OCI-LY7 (cell line): ENCODE data around the gene SSBP2. TPM values are rescaled to one million over a fixed set of nuclear protein-coding genes. Genes with fewer than 3 reads are reported as not detected.

ENCODE experiments used
- BruUV-seq: library from RNA; stranded (reverse); fragments of 400-500 nt; replicated peaks from 2 replicates; lab custom pipeline; 2021; lab: Mats Ljungman, UMichigan
- CTCF ChIA-PET: fragments of 300-600 bp; sonication (Branson Sonifier 250); formaldehyde crosslinking; loops from one replicate; lab custom pipeline; 2022; ENCODE audit warnings: antibody characterized with exemption; ENCODE audit not compliant: unreplicated experiment; lab: Charles Lee
- POLR2A ChIA-PET: fragments of 300-600 bp; sonication (Branson Sonifier 250); formaldehyde crosslinking; loops from one replicate; lab custom pipeline; 2022; ENCODE audit warnings: antibody characterized with exemption; lab: Charles Lee
- DNase-seq: peaks from one replicate; pipeline ENCODE4 v3.0.0-alpha.2; 2015; ENCODE audit warnings: low spot score
- H2AFZ ChIP-seq: fragments of 200-600 bp; sonication (generic), shearing (Covaris generic); 2 replicates; pipeline ENCODE4 v1.6.1; 2014; ENCODE audit warnings: mild to moderate bottlenecking, antibody characterized with exemption, low read length, moderate library complexity
- H3K27ac ChIP-seq: fragments of 200-600 bp; sonication (generic); 2 replicates; pipeline ENCODE4 v1.5.1; 2014; ENCODE audit warnings: mixed run types, low read depth, mild to moderate bottlenecking, moderate library complexity, low read length, inconsistent platforms; ENCODE audit not compliant: poor library complexity, severe bottlenecking
- H3K36me3 ChIP-seq: fragments of 200-600 bp; sonication (generic); 2 replicates; pipeline ENCODE4 v1.6.1; 2014; ENCODE audit warnings: mild to moderate bottlenecking, antibody characterized with exemption, low read length, moderate library complexity, mixed read lengths; ENCODE audit not compliant: insufficient read depth
- H3K4me1 ChIP-seq: fragments of 200-600 bp; sonication (generic); 2 replicates; pipeline ENCODE4 v1.5.1; 2014; ENCODE audit warnings: mild to moderate bottlenecking, low read length; ENCODE audit not compliant: insufficient read depth, poor library complexity, severe bottlenecking
- H3K4me2 ChIP-seq: fragments of 200-600 bp; sonication (generic); 2 replicates; pipeline ENCODE4 v1.6.1; 2014; ENCODE audit warnings: mild to moderate bottlenecking, low read length
- H3K4me3 ChIP-seq: fragments of 200-600 bp; sonication (generic); 2 replicates; pipeline ENCODE4 v1.5.1; 2014; ENCODE audit warnings: mild to moderate bottlenecking, low read depth, low read length; ENCODE audit not compliant: poor library complexity, severe bottlenecking
- H3K79me2 ChIP-seq: fragments of 200-600 bp; sonication (generic); 2 replicates; pipeline ENCODE4 v1.6.1; 2016; ENCODE audit warnings: low read depth, mild to moderate bottlenecking, low read length, moderate library complexity, mixed read lengths; ENCODE audit not compliant: insufficient read depth
- H3K9me2 ChIP-seq: fragments of 200-600 bp; sonication (generic); 2 replicates; pipeline ENCODE4 v1.6.1; 2016; ENCODE audit warnings: mild to moderate bottlenecking, low read length, mixed read lengths; ENCODE audit not compliant: insufficient read depth
- H3K9me3 ChIP-seq: fragments of 200-600 bp; sonication (generic); 2 replicates; pipeline ENCODE4 v1.6.1; 2014; ENCODE audit warnings: mild to moderate bottlenecking, mixed run types, low read length, mixed read lengths
- H4K20me1 ChIP-seq: fragments of 200-600 bp; sonication (generic); 2 replicates; pipeline ENCODE4 v1.6.1; 2014; ENCODE audit warnings: mild to moderate bottlenecking, antibody characterized with exemption, low read length, moderate library complexity, mixed read lengths; ENCODE audit not compliant: insufficient read depth
- EZH2phosphoT487 ChIP-seq: fragments of 200-600 bp; sonication (generic); IDR thresholded peaks from 2 replicates; pipeline ENCODE4 v1.6.1; 2018; ENCODE audit warnings: low read depth, borderline replicate concordance, mild to moderate bottlenecking, mixed run types, antibody characterized with exemption, low read length, moderate library complexity, mixed read lengths
- intact Hi-C: fragments of 100-400 bp; cut with micrococcal nuclease; formaldehyde crosslinking; loops from one replicate; pipeline ENCODE4 v1.10.0; 2022; ENCODE audit not compliant: unreplicated experiment
- total RNA-seq, 2 experiments: library from RNA; depleted of rRNA in 1 of 2; stranded (reverse); fragments of >200 nt in 1 of 2; shearing (Covaris generic) in 1 of 2; gene quantifications; 2 replicates each; pipeline ENCODE4 v1.2.3, GENCODE V29; 2014 to 2022
- TF ChIP-seq, protein P1 (sequence below): fragments of 200-600 bp; sonication (generic); conservative IDR thresholded peaks from 2 replicates; pipeline ENCODE4 v1.5.1; 2014; ENCODE audit warnings: mild to moderate bottlenecking, antibody characterized with exemption, low read length, moderate library complexity, mixed read lengths

The SSBP2 gene
- total RNA-seq, 2 experiments from 2014 or later = 140 to 172 TPM

DNA sequence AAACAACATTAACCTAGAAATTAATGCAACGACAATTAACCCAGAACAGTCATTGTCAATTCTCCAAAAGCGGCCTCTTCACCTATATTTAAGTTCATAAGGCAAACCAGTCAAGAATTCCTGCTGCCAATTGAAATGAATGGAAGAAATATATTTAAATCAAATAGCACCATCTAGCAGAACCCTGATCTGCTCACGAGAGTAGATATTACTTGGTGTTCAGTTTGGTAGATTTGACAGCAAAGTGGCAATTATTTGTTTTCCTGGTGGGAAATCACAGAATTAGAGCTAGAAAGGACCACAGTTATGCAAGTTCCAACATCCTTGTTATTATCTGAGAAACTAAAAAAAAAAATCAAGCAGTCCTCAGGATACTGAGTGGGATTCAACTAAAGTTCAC lies 2.3 kb downstream of the SSBP2 start:
- Histone ChIP-seq H4K20me1 (peaks cover 24% of the 10 kb centered on the region; the same call in 1 of the 2 replicates), H3K4me1 (peaks cover 65% of the 10 kb centered on the region), H2AFZ (no peak overlapping the region), H3K36me3 (peaks cover 25% of the 10 kb centered on the region), H3K4me2 (peak overlapping the region; percentile 83), H3K27ac (peak overlapping the region; percentile 98), H3K79me2 (peaks cover 59% of the 10 kb centered on the region), H3K9me3 (no peaks in the 10 kb centered on the region), H3K9me2 (no peaks in the 10 kb centered on the region), H3K4me3 (peak overlapping the region; percentile 75)
- peak; percentile 33 for DNase-seq
- intact Hi-C loops = loop anchor here (2.0 kb wide), 2 partner anchors 64 to 116 kb away; no protein-coding TSS in a partner anchor
- BruUV-seq = no TSS peak
- CTCF ChIA-PET = no interaction called here
- POLR2A ChIA-PET = interaction anchor here (0.9 to 4.2 kb wide), 3 partner anchors 10 to 219 kb away, joined by 3 to 81 read pairs (median 3); no protein-coding TSS in a partner anchor
- TF ChIP-seq EZH2phosphoT487 = no peak
- TF ChIP-seq, protein P1, sequence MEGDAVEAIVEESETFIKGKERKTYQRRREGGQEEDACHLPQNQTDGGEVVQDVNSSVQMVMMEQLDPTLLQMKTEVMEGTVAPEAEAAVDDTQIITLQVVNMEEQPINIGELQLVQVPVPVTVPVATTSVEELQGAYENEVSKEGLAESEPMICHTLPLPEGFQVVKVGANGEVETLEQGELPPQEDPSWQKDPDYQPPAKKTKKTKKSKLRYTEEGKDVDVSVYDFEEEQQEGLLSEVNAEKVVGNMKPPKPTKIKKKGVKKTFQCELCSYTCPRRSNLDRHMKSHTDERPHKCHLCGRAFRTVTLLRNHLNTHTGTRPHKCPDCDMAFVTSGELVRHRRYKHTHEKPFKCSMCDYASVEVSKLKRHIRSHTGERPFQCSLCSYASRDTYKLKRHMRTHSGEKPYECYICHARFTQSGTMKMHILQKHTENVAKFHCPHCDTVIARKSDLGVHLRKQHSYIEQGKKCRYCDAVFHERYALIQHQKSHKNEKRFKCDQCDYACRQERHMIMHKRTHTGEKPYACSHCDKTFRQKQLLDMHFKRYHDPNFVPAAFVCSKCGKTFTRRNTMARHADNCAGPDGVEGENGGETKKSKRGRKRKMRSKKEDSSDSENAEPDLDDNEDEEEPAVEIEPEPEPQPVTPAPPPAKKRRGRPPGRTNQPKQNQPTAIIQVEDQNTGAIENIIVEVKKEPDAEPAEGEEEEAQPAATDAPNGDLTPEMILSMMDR = peak; percentile 58

DNA sequence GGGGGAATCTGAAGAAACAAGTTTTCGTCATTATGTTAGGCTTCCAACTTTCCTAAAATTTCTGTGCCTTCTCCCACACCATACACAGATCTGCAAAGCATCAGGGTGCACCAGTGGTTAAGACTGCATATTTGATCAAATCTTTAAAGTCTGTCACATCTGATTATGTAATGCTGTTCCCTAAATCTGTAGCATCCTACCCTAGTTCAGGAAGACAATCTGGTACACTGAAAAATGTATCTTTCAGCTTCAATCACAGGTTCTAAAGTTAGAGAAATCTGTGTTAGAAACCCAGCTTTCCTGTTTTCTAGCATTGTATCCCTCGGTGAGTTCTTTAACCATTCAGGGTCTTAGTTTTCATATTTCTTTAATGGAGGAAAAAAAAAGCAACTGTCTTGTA lies 3.9 kb downstream of the SSBP2 start:
- Histone ChIP-seq H4K20me1 (peaks cover 26% of the 10 kb centered on the region; the same call in 1 of the 2 replicates), H3K79me2 (peaks cover 74% of the 10 kb centered on the region), H3K4me2 (peak overlapping the region; percentile 83), H2AFZ (no peak overlapping the region), H3K9me2 (no peaks in the 10 kb centered on the region), H3K36me3 (peaks cover 38% of the 10 kb centered on the region), H3K4me3 (peak overlapping the region; percentile 75), H3K9me3 (no peaks in the 10 kb centered on the region), H3K4me1 (peaks cover 51% of the 10 kb centered on the region), H3K27ac (peak overlapping the region; percentile 98)
- ChIA-PET CTCF (no interaction called here), POLR2A (interaction anchor here (0.7 to 1.8 kb wide), 2 partner anchors 104 to 1504 kb away, joined by 3 to 11 read pairs; no protein-coding TSS in a partner anchor)
- intact Hi-C loops = no loop called here
- DNase-seq = no peak
- BruUV-seq = no TSS peak
- TF ChIP-seq, protein P1 = no peak
- no peak for TF ChIP-seq EZH2phosphoT487

DNA sequence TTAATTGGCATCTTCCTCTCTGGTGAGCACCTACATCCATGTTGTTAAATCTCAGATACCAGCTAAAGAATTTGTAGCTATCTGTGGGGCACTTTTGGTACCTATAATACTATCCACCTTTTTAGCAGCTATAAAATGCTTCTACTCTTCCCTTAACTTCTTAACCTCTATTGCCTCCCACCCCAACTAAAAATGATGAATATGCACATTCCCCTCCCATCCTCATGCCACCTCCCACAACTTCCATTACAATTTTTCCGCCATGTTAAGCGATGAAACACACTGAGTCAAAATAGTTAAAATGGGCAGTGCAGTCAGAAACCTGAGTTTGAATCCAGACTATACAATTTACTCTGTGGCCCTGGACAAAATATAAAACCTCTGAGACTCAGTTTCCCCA lies 10.1 kb downstream of the SSBP2 start:
- Histone ChIP-seq H4K20me1 (peaks cover 23% of the 10 kb centered on the region; the same call in 1 of the 2 replicates), H3K36me3 (peaks cover 80% of the 10 kb centered on the region), H3K9me3 (no peaks in the 10 kb centered on the region), H3K4me3 (no peak overlapping the region), H3K4me1 (peaks cover 24% of the 10 kb centered on the region), H3K4me2 (no peak overlapping the region), H2AFZ (no peak overlapping the region), H3K27ac (no peak overlapping the region), H3K79me2 (peaks cover 100% of the 10 kb centered on the region), H3K9me2 (no peaks in the 10 kb centered on the region)
- no peak for DNase-seq
- TF ChIP-seq, protein P1 = no peak
- TF ChIP-seq EZH2phosphoT487 = no peak
- no TSS peak for BruUV-seq
- ChIA-PET CTCF (no interaction called here), POLR2A (interaction anchor here (0.5 to 1.1 kb wide), 4 partner anchors 16 to 309 kb away, joined by 3 to 7 read pairs (median 3); no protein-coding TSS in a partner anchor)
- intact Hi-C loops = no loop called here
